GM23338 (cell line): ENCODE results near the gene CRYBB3.

ENCODE experiments used
- CREB1 ChIP-seq: fragments of 250-450 bp; sonication (Bioruptor Pico); IDR thresholded peaks from 2 replicates; pipeline ENCODE4 v1.5.0; 2020; ENCODE audit warnings: low read depth, mild to moderate bottlenecking, moderate library complexity
- CTCF ChIP-seq, 2 experiments: fragments of 200-600 bp in 1 of 2; sonication (generic) in 1 of 2; conservative IDR thresholded peaks; 2 replicates each; pipeline versions ENCODE4 v1.5.1 to v1.6.1; 2016 to 2017; ENCODE audit warnings: antibody characterized with exemption in 2 of 2, low read depth in 2 of 2, mild to moderate bottlenecking in 2 of 2, moderate library complexity in 1 of 2
- ETS1 ChIP-seq: IDR thresholded peaks from 2 replicates; pipeline ENCODE4 v1.6.1; 2016; ENCODE audit warnings: antibody characterized with exemption
- EZH2 ChIP-seq: fragments of 200-600 bp; sonication (generic); IDR thresholded peaks from one replicate; pipeline ENCODE4 v1.8.0; 2017; ENCODE audit warnings: antibody characterized with exemption, mild to moderate bottlenecking, low read depth; ENCODE audit not compliant: unreplicated experiment
- EZH2phosphoT487 ChIP-seq: fragments of 200-600 bp; sonication (generic); IDR thresholded peaks from one replicate; pipeline ENCODE4 v1.8.1; 2018; ENCODE audit warnings: antibody characterized with exemption; ENCODE audit not compliant: unreplicated experiment
- JUNB ChIP-seq: IDR thresholded peaks from one replicate; pipeline ENCODE4 v1.6.1; 2016; ENCODE audit warnings: antibody characterized with exemption; ENCODE audit not compliant: unreplicated experiment
- POLR2AphosphoS5 ChIP-seq: IDR thresholded peaks from 2 replicates; pipeline ENCODE4 v1.6.1; 2016; ENCODE audit warnings: antibody characterized with exemption, low read depth
- REST ChIP-seq: IDR thresholded peaks from one replicate; pipeline ENCODE4 v1.6.1; 2018; ENCODE audit warnings: antibody characterized with exemption; ENCODE audit not compliant: unreplicated experiment
- STAT1 ChIP-seq: IDR thresholded peaks from one replicate; pipeline ENCODE4 v1.6.1; 2016; ENCODE audit warnings: antibody characterized with exemption; ENCODE audit not compliant: unreplicated experiment

GRCh38 chr22:25174888-25175411 is 24.7 kb upstream of the CRYBB3 start:
- TF ChIP-seq EZH2 (no peak), REST (no peak), CTCF (conservative IDR thresholded peaks at IDR 0.05; ENCODE audit: low read depth in 2 of 2) (no peak), POLR2AphosphoS5 (no peak), EZH2phosphoT487 (no peak), CREB1 (CRISPR knock-in tag) (no peak), JUNB (no peak), STAT1 (no peak), ETS1 (no peak)
